ENCODE measurements around the gene DLGAP3.

Gene DLGAP3

DNA sequence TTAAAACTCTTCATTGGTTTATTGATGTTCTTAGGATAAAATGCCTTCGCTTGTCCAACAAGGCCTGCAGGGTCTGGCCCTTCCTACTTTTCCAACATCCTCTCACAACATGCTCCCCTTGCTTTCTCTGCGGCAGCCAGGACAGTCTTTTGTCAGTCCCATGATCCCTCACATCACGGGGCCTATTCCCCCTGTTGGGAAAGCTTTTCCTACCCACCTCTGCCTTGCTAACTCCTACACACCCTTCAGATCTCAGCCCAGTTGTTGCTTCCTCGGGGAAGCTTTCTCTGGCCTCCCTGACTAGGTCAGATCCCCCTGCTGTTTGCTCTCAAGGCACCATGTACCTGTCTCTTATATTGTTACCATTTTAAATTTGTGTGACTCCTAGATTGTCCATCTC is 19.0 kb downstream of the DLGAP3 start:
- Mint-ChIP-seq H3K9me3 (no peaks in the 10 kb centered on the region), H3K27ac (no peak overlapping the region), H3K4me3 (no peak overlapping the region)

DNA sequence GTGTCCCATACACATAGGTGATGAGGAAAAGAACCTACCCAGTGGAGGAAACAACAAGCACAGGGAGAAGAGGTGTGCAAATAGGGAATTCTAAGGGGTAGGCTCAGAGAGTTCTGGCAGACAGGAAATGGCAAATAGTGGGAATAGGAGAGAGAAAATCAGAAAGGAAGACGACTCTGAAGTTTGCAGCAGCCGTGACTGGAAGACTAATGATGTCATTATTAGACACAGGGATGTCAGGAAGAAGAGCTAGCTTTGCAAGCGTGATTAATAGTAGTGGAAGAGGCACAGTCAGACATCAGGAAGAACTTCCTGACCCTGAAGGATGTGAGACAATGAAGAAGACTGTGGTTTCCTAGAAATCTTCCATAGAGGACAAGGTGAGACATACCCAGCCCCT is 21.1 kb downstream of the DLGAP3 start:
- TF ChIP-seq, protein P1, sequence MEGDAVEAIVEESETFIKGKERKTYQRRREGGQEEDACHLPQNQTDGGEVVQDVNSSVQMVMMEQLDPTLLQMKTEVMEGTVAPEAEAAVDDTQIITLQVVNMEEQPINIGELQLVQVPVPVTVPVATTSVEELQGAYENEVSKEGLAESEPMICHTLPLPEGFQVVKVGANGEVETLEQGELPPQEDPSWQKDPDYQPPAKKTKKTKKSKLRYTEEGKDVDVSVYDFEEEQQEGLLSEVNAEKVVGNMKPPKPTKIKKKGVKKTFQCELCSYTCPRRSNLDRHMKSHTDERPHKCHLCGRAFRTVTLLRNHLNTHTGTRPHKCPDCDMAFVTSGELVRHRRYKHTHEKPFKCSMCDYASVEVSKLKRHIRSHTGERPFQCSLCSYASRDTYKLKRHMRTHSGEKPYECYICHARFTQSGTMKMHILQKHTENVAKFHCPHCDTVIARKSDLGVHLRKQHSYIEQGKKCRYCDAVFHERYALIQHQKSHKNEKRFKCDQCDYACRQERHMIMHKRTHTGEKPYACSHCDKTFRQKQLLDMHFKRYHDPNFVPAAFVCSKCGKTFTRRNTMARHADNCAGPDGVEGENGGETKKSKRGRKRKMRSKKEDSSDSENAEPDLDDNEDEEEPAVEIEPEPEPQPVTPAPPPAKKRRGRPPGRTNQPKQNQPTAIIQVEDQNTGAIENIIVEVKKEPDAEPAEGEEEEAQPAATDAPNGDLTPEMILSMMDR (IDR thresholded peaks at IDR 0.05; ENCODE audit: unreplicated experiment in 3 of 3) = no peak
- Mint-ChIP-seq H3K4me3 (no peak overlapping the region), H3K36me3 (ENCODE audit: low read depth) (no peaks in the 10 kb centered on the region)

More for the DNA sequence above, 19.0 kb downstream of the DLGAP3 start:
- no peaks in the 10 kb centered on the region for H3K4me1 Mint-ChIP-seq
- H3K27me3 Mint-ChIP-seq (ENCODE audit: low read depth) = peaks cover 22% of the 10 kb centered on the region
- TF ChIP-seq, protein P1 (IDR thresholded peaks at IDR 0.05; ENCODE audit: unreplicated experiment in 3 of 3) = no peak
- H3K36me3 Mint-ChIP-seq (ENCODE audit: low read depth) = no peaks in the 10 kb centered on the region

DNA sequence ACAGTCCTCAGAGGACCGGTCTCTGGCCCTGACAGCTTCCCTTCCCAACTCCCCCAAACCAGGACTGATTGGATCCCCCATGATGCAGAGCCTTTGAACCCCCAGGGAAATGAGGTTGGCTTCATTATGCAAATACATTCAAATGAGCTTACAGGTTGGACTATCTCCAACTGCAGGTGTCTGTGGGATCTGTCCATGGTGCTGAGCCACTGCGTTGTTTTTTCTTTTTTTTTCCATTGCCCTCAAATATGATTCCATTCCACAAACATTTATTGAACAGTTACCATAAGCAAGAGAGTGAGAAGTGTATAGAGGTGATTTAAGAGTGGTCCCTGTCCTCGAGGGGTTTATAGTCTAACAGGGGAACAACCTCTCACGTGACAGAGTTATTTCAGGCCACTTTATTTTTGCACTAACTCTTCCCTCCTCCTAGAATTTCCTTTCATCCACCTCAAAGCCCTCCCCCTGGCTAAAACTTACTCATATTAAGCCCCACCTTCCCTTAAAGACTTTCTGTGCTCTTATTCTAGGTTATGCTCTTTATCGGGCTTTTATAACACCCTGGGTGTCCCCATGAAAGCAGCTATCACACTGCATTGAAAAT is 21.9 kb downstream of the DLGAP3 start:
- Mint-ChIP-seq H3K4me1 (no peaks in the 10 kb centered on the region), H3K4me3 (no peak overlapping the region), H3K36me3 (ENCODE audit: low read depth) (no peaks in the 10 kb centered on the region), H3K9me3 (no peaks in the 10 kb centered on the region), H3K27me3 (ENCODE audit: low read depth) (peaks cover 21% of the 10 kb centered on the region), H3K27ac (no peak overlapping the region)
- TF ChIP-seq, protein P1 (IDR thresholded peaks at IDR 0.05; ENCODE audit: unreplicated experiment in 3 of 3) = no peak

More for the DNA sequence above, 21.1 kb downstream of the DLGAP3 start:
- no peaks in the 10 kb centered on the region for H3K4me1 Mint-ChIP-seq
- peaks cover 23% of the 10 kb centered on the region for H3K27me3 Mint-ChIP-seq (ENCODE audit: low read depth)
- no peaks in the 10 kb centered on the region for H3K9me3 Mint-ChIP-seq
- H3K27ac Mint-ChIP-seq = no peak overlapping the region

DNA sequence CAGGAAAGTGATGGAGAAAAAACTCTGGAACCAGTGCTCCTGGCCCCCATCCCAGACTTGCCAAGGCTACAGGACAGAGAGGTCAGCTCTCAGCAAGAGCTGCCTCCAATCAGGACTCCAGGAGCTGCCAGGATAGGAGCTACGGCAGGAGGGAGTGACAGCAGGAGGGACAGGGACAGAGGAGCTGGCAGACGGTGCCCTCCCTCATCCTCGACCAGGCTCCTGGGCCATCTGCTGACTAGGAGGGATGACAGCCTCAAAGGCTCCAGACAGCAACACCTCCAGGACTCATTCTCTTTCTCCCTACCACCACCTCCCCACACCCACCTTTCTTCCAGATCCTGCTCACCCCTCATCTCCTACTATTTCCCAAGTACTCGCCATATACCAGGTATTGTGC is 22.7 kb downstream of the DLGAP3 start:
- TF ChIP-seq, protein P1 (IDR thresholded peaks at IDR 0.05; ENCODE audit: unreplicated experiment in 3 of 3) = no peak
- Mint-ChIP-seq H3K4me1 (no peaks in the 10 kb centered on the region), H3K4me3 (no peak overlapping the region), H3K36me3 (ENCODE audit: low read depth) (no peaks in the 10 kb centered on the region), H3K9me3 (no peaks in the 10 kb centered on the region), H3K27me3 (ENCODE audit: low read depth) (peaks cover 26% of the 10 kb centered on the region), H3K27ac (no peak overlapping the region)

DNA sequence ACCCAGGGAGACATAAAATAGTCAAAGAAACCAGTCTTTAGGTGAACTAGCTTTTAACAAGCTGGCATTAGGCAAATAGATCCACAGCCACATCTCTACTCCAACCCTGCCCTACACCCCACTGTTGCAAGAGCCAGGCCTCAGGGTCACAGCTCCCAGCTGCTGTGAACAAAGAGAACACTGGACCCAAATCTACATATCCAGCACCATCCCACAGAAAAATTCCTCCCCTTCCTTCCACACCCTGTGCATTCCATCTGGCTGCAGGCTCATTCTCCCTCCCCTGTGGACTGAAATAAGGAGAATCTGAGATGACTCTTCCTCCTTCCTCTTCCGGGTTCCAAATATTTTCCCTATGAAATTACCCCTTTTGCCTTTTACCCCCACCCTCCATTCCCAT is 23.2 kb downstream of the DLGAP3 start:
- H3K27ac Mint-ChIP-seq = no peak overlapping the region
- H3K4me1 Mint-ChIP-seq = no peaks in the 10 kb centered on the region
- H3K36me3 Mint-ChIP-seq (ENCODE audit: low read depth) = no peaks in the 10 kb centered on the region
- TF ChIP-seq, protein P1 (IDR thresholded peaks at IDR 0.05; ENCODE audit: unreplicated experiment in 3 of 3) = no peak
- H3K27me3 Mint-ChIP-seq (ENCODE audit: low read depth) = peaks cover 29% of the 10 kb centered on the region
- no peak overlapping the region for H3K4me3 Mint-ChIP-seq
- no peaks in the 10 kb centered on the region for H3K9me3 Mint-ChIP-seq

DNA sequence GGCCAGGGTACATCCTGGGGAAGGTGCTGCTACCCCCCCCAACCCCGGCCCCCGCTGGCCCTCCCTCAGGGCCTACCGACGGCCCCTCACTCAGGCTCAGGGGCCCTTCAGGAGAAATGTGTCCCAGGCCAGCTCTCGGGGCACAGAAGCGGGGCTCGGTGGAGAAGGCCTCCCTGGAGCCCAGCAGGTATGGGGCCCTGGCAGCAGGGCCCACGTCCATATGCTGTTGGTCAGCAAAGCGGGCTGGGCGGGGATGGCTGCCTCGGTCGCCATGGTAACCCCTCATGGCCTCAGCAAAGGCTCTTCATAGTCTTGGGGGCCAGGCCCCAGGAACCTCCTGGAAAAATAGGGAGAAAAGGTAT is 24.4 kb downstream of the DLGAP3 start:
- Mint-ChIP-seq H3K4me1 (no peaks in the 10 kb centered on the region), H3K4me3 (no peak overlapping the region), H3K36me3 (ENCODE audit: low read depth) (no peaks in the 10 kb centered on the region), H3K27me3 (ENCODE audit: low read depth) (peaks cover 31% of the 10 kb centered on the region), H3K27ac (no peak overlapping the region), H3K9me3 (no peaks in the 10 kb centered on the region)
- TF ChIP-seq, protein P1 (IDR thresholded peaks at IDR 0.05; ENCODE audit: unreplicated experiment in 3 of 3) = no peak

All from nephron (organoid).